ENCODE results near the gene RLN3.
"Not testable (repeated sequence)": the region's sequence is repeated elsewhere in the genome, so short reads cannot be mapped to it uniquely, and the experiment has no call there.

Gene RLN3

GRCh38 chr19:13995878-13996765 lies 31.8 kb upstream of the RLN3 start:
- DNase-seq = no peak

GRCh38 chr19:13996928-13997630 lies 30.9 kb upstream of the RLN3 start:
- DNase-seq = no peak

- no peak for DNase-seq
These were observed 30.4 kb upstream of the RLN3 start for GRCh38 chr19:13997631-13997962.

DNA sequence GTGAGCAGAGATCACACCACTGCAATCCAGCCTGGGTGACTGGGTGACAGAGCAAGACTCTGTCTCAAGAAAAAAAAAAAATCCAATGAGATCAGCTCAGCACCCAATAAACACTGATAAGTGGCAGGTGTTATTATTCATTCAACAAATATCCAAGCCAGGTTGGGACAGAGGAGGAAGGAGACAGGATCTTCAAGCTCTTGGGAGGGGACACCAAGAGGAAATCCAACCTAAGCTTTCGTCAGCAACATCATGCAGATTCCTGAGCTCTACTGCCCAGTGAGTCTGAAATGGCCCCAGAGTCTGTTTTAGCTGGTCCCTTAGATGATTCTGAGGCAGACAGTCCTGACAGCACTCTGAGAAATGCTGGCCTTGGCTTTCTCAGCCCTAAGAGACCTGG lies 29.5 kb upstream of the RLN3 start:
- no peak for DNase-seq

DNA sequence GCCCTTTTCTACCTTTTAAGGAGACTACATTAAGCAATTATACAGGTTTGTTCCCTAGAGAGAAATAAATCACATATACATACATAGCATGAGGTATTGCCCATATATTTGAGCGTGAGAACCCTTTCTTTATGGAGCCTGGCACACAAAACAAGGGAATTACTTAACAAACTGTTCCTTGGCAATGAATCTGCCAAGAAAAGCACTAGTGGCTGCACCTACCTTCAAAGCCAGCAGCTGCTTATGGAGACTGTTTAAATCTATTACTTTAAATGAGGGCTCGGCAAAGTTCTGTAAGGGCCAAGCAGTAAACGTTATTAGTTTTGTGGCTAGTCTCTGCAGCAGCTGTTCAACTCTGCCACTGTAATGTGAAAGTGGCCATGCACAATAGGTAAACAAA lies 28.9 kb upstream of the RLN3 start:
- DNase-seq = no peak

GRCh38 chr19:14000691-14001375 lies 27.1 kb upstream of the RLN3 start:
- no peak for DNase-seq

DNA sequence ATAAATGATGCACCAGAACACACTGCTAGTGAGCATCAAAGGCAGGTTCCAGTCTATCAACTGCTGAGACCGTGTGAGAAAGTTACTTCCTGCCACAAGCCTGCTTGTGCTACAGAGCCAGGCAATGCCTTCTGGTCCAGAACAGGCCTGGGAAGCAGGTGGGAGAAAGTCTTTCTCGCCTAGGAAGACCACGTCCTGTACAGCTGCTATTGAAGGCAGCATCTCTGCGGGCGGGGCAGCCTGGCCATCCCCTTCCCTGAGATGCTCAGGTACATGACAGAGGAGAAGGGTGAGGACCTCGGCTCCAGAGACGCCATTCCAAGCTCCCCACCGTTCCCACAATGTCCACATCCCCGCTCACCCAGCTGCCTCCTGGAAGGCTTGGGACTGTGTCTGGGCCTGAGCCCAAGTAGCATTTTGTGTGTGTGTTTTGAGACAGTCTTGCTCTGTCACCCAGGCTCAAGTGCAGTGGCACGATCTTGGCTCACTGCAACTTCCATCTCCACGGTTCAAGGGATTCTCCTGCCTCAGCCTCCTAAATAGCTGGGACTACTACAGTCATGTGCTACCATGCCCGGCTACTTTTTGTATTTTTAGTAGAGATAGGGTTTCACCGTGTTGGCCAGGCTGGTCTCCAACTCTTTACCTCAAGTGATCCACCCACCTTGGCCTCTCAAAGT lies 25.2 kb upstream of the RLN3 start:
- peak; percentile 59 for DNase-seq

DNA sequence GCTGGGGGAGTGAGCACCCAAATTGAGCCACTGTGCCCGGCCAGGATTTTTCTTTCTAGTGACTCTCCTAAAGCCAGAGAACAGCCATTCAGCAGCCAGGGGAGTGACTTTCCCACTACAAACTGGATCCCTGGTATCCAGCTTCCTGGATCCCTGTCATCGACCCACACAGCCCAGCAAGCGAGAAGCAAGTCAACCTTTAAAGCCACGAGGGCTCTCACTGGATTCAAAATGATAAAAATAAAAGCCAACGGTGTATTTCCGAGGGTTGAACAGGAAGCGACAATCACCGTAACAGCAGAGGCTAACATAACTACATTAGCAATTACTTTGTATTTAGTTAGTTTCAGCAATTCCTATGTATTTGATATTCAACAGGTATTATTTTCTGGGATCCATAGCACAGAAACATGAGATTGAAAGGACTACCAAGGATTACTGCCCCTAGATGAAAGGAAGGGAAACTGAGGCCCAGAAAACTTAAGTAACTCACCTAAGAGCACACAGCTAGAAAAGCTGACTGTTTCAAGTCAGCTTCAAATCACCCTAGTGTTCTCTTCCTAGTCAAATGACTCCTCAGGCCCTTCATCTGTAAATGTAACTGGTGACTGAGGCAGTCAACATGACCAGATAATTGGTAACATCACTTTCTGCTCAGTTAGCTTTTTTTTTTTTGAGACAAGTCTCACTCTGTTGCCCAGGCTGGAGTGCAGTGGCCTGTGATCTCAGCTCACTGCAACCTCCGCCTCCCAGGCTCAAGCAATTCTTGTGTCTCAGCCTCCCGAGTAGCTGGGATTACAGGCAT lies 24.5 kb upstream of the RLN3 start:
- peak; percentile 31 for DNase-seq

GRCh38 chr19:14004619-14005348 lies 23.2 kb upstream of the RLN3 start:
- no peak for DNase-seq

DNA sequence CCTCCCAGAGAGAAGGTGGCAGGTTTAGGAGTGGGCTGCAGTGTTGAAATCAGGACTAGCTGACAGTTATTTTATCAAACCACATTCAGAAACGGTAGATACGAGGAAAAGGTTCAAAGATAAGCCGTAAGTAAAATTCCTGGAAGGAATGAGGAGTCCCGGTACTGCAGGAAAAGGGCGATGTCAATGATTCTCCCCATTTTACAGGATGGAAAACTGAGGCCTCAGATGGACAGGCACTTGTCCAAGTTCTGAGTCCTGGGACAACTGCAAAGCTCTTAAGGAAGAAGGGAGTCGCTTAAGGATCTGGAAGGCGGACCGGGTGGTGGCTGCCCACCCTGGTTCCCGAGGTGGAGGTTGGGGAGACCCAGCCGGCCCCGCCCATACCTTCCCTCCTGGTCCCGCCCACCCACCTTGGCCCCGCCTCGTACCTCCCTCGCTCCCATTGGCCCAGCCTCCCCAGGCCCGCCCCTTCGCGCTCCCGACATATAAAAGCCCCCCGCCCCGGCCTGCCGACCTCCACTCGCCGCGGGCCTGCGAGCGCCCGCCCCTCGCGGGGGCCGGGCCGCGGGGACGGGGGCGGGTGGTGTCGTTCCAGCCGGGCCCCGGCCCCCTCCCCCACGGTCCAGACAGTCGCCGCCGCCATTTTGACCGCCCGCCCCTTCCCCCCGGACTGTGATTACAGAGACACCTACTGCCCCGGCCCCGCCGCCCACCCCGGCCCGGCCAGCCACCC lies 22.4 kb upstream of the RLN3 start:
- DNase-seq = peak; percentile 94

DNA sequence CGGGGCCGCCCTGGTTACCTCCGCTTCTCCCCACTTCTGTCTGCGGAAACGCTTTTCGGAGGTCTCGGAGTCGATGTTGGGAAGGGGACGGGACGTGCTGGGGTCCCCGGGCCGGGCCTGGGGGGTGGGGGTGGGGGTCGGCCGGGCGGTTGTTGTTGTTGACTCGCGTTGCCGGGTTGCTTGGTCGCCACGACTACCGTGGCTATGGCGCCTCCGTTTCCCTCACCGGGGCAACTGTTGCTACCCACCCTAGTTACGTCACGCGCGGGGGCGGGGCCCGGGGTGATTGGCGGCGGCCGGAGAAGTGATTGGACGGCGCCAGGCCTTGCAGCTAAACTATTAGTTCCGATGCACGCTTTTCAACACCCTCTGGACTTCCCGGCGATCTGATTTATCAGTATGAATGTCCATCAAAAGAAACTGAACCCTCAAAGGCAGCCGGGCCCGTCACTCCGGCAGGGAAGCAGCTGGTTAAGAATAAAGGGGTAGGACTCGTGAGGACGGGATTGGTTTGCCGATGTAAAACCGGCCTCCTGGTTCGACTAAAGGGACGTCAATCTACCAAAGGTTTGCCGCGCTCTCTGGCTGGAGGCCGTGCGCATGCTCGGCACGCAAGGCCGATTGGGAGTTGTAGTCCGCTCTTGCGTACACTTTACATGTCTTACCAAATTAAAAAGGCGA lies 21.7 kb upstream of the RLN3 start, which contains the start of gene RFX1:
TSS of gene RFX1 (minus strand) at position 236 of the 681 bp plus-strand sequence. CDS start 12,477 bp downstream, outside the sequence.
- DNase-seq = peak; percentile 100

DNA sequence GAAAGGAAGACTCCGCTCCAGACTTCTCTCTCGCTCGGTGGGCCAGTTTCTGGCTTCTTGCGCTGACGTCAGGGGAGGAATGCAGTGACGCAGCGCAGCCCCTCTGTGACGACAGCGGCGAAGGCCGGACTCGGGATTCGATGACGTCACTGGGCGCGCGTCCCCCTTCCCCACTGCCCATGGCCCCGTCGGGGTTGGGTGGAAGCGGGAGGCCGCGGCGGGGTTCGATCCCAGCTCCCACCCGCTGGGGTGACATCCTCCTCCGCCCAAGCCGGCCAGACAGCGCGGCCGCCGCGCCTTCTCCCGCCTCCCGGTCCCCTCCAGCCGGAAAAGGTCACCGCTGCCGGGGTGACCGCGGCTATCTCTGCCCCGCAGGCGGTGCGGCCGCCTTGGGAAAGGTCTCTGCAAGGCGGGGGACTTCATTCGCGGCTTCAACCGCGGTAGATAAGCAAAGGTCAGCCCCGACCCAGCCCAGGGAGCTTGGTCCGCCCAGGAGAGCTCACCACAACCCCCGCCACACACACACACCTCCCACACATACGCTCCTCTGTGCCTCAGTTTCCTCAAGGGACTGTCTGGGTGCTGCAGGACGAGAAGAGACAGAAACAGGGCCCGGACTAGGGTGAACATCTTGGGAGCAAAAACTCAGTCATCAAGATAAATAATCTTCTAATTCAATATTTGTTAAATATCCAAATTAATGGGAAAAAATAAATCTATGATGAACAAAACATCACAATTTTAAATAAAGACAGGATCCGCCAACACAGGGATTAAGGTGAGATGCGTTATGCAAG lies 21.0 kb upstream of the RLN3 start:
- no peak for DNase-seq

GRCh38 chr19:14012378-14012915 lies 15.5 kb upstream of the RLN3 start:
- DNase-seq = no peak

- no peak for DNase-seq
These were observed 12.4 kb upstream of the RLN3 start for GRCh38 chr19:14015524-14016035.

- DNase-seq = no peak
These were observed 8.8 kb upstream of the RLN3 start for GRCh38 chr19:14019100-14019499.

GRCh38 chr19:14019739-14020138 lies 8.2 kb upstream of the RLN3 start:
- DNase-seq = not testable (repeated sequence)

- DNase-seq = no peak
These were observed 6.5 kb upstream of the RLN3 start for GRCh38 chr19:14021474-14021873.

DNA sequence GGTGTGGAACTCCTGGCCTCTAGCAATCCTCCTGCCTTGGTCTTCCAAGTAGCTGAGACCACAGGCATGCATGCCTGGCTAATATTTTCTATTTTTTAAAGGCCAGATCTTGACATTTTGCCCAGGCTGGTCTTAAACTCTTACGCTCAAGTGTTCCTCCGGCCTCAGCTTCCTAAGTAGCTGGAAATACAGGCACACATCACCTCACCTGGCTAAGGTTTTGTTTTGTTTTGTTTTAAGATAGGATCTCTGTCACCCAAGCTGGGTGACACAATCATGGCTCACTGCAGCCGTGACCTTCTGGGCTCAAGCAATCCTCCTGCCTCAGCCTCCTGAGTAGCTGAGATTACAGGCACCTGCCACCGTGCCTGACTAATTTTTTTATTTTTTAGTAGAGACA lies 5.5 kb upstream of the RLN3 start:
- no peak for DNase-seq
